AG04449 (cell line): ENCODE measurements around the gene RAI1.

ENCODE experiments used
- CTCF ChIA-PET: fragments of 350-600 bp; formaldehyde crosslinking; extraction: SDS; loops from one replicate; lab custom pipeline; 2021; ENCODE audit warnings: antibody characterized with exemption; lab: Yijun Ruan, JAX
- POLR2A ChIA-PET: fragments of 400-600, 350-600 bp; formaldehyde crosslinking; extraction: SDS; loops from one replicate; lab custom pipeline; 2020; ENCODE audit warnings: antibody characterized with exemption, inconsistent platforms; lab: Yijun Ruan, JAX
- DNase-seq: peaks from one replicate; pipeline ENCODE4 v3.0.0-alpha.2; 2010; ENCODE audit warnings: low read depth, low spot score
- H3K4me3 ChIP-seq: 2 replicates; pipeline ENCODE4 v1.5.1; 2011; ENCODE audit warnings: low read depth, mild to moderate bottlenecking, control low read depth, low read length
- CTCF ChIP-seq: IDR thresholded peaks from one replicate; pipeline ENCODE4 v1.5.1; 2011; ENCODE audit warnings: mild to moderate bottlenecking, moderate library complexity, low read length, control low read depth, inconsistent platforms; ENCODE audit not compliant: insufficient read depth; ENCODE audit errors: missing control alignments

RAI1 gene

GRCh38 chr17:17723354-17724261 is 42.4 kb downstream of the RAI1 start:
- TF ChIP-seq CTCF = no peak
- H3K4me3 ChIP-seq = peak overlapping the region; percentile 58
- ChIA-PET POLR2A (no interaction called here), CTCF (interaction anchor here (0.5 to 2.8 kb wide), 3 partner anchors 10 to 53 kb away, joined by 3 to 8 read pairs (median 3); no protein-coding TSS in a partner anchor)
- DNase-seq = no peak

- DNase-seq = no peak
Measured at GRCh38 chr17:17724307-17725010, 43.2 kb downstream of the RAI1 start.

GRCh38 chr17:17725011-17725751 is 43.9 kb downstream of the RAI1 start:
- POLR2A ChIA-PET = interaction anchor here (0.9 kb wide), 1 partner anchor 22 kb away, joined by 3 read pairs; no protein-coding TSS in a partner anchor
- CTCF ChIA-PET = no interaction called here

More at GRCh38 chr17:17724307-17725010, 43.2 kb downstream of the RAI1 start:
- ChIA-PET POLR2A (interaction anchor here (0.9 kb wide), 1 partner anchor 23 kb away, joined by 3 read pairs; no protein-coding TSS in a partner anchor), CTCF (interaction anchor here (2.8 kb wide), 1 partner anchor 10 kb away, joined by 8 read pairs; no protein-coding TSS in a partner anchor)
- no peak for TF ChIP-seq CTCF
- peak overlapping the region; percentile 58 for H3K4me3 ChIP-seq

GRCh38 chr17:17725752-17726457 is 44.6 kb downstream of the RAI1 start:
- TF ChIP-seq CTCF = no peak
- POLR2A ChIA-PET = no interaction called here
- no peak overlapping the region for H3K4me3 ChIP-seq
- DNase-seq = no peak
- CTCF ChIA-PET = no interaction called here

More at GRCh38 chr17:17725011-17725751, 43.9 kb downstream of the RAI1 start:
- no peak for DNase-seq
- H3K4me3 ChIP-seq = peak overlapping the region; percentile 58
- no peak for TF ChIP-seq CTCF

- TF ChIP-seq CTCF = no peak
- POLR2A ChIA-PET = no interaction called here
- CTCF ChIA-PET = interaction anchor here (0.7 to 2.4 kb wide), 3 partner anchors 9 to 46 kb away, joined by 4 to 7 read pairs (median 5); no protein-coding TSS in a partner anchor
- H3K4me3 ChIP-seq = no peak overlapping the region
- DNase-seq = no peak
Measured at GRCh38 chr17:17726458-17727060, 45.3 kb downstream of the RAI1 start.
